HepG2 (cell line): ENCODE data around the gene DHRS1.

ENCODE experiments used
- CTCF ChIP-seq: sonication (generic); formaldehyde crosslinking; IDR thresholded peaks from 2 replicates; pipeline ENCODE4 v1.5.0; 2020; ENCODE audit warnings: mild to moderate bottlenecking, missing genetic modification reagents, moderate library complexity
- GFI1 ChIP-seq: sonication (generic); formaldehyde crosslinking; IDR thresholded peaks from 2 replicates; pipeline ENCODE4 v1.5.0; 2020; ENCODE audit warnings: missing genetic modification reagents, mild to moderate bottlenecking, borderline replicate concordance
- HNRNPK ChIP-seq: fragments of 200-400 bp; formaldehyde crosslinking; IDR thresholded peaks from 2 replicates; pipeline ENCODE4 v1.6.1; 2018; ENCODE audit warnings: low read length, low read depth, moderate library complexity, mild to moderate bottlenecking; ENCODE audit not compliant: poor library complexity, severe bottlenecking
- JARID2 ChIP-seq: sonication (generic); formaldehyde crosslinking; IDR thresholded peaks from 2 replicates; pipeline ENCODE4 v1.8.1; 2023; ENCODE audit warnings: missing genetic modification reagents, inconsistent platforms; ENCODE audit not compliant: insufficient replicate concordance
- MYC ChIP-seq: sonication (generic); formaldehyde crosslinking; IDR thresholded peaks from 2 replicates; pipeline ENCODE4 v1.9.0; 2021; ENCODE audit warnings: missing genetic modification reagents, borderline replicate concordance
- NCOA1 ChIP-seq: sonication (generic); formaldehyde crosslinking; IDR thresholded peaks from 2 replicates; pipeline ENCODE4 v1.9.0; 2021; ENCODE audit warnings: missing genetic modification reagents
- NFKB2 ChIP-seq: sonication (generic); formaldehyde crosslinking; IDR thresholded peaks from 2 replicates; pipeline ENCODE4 v1.4.0; 2020; ENCODE audit warnings: missing genetic modification reagents, borderline replicate concordance
- NR3C1 ChIP-seq: sonication (generic); formaldehyde crosslinking; IDR thresholded peaks from 2 replicates; pipeline ENCODE4 v1.4.0; 2020; ENCODE audit warnings: missing genetic modification reagents
- PHF8 ChIP-seq: sonication (generic); formaldehyde crosslinking; IDR thresholded peaks from 2 replicates; pipeline ENCODE4 v1.5.0; 2020; ENCODE audit warnings: missing genetic modification reagents
- SMAD3 ChIP-seq: sonication (generic); formaldehyde crosslinking; IDR thresholded peaks from 2 replicates; pipeline ENCODE4 v1.4.0; 2020; ENCODE audit warnings: missing genetic modification reagents
- SMC3 ChIP-seq: IDR thresholded peaks from 2 replicates; pipeline ENCODE4 v1.6.1; 2011; ENCODE audit warnings: low read length, improper control_type of control experiment
- ZNF558 ChIP-seq: sonication (generic); formaldehyde crosslinking; IDR thresholded peaks from 2 replicates; pipeline ENCODE4 v1.9.0; 2022; ENCODE audit warnings: mild to moderate bottlenecking, missing genetic modification reagents, borderline replicate concordance
- ZNF646 ChIP-seq: sonication (generic); formaldehyde crosslinking; IDR thresholded peaks from 2 replicates; pipeline ENCODE4 v1.9.0; 2021; ENCODE audit warnings: mild to moderate bottlenecking, missing genetic modification reagents

DNA sequence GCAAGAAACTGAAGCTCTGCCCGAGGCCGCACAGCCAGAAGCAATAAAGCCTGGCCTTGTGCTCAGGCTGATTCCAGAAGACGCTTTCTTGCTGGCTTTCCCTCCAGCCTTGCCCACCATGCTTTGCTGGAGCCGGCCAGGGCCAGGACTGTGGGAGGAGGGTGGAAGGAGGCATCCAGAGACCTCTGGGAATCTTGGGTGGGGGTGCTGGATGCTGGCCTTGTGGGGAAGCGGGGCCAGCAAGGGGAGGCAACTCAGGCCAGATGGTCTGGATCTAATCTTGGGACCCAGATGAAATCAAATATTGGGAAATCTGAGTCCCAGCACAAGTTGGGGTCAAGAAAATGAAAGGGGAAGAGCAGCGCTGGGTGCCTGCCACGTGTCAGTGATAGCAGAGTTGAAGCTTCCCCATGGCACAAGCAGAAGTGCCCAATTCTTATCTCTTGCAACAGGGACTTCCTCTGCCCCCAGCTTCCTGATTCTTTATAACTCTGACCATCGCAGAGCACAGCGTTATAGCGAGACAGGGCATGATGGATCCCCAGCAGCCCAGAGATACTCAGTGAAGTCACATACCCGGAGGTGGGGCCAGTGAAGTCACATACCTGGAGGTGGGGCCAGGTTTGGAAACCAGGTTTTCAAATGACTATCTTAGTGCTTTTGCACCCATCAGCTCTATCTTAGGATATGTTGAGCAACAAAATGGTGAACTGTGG, 21.8 kb downstream of the DHRS1 start:
- TF ChIP-seq ZNF558 (CRISPR knock-in tag) (no peak), SMAD3 (CRISPR knock-in tag) (no peak), PHF8 (CRISPR knock-in tag) (no peak; the same call in 1 of the 2 replicates), NFKB2 (no peak), NCOA1 (CRISPR knock-in tag) (no peak), ZNF646 (no peak), HNRNPK (no peak), SMC3 (no peak), JARID2 (CRISPR knock-in tag) (no peak), MYC (CRISPR knock-in tag) (no peak), GFI1 (CRISPR knock-in tag) (no peak), NR3C1 (no peak), CTCF (CRISPR knock-in tag) (no peak)
